HepG2 (cell line): ENCODE measurements around the gene STK32A. TPM values are rescaled to one million over a fixed set of nuclear protein-coding genes. Genes with fewer than 3 reads are reported as not detected.

Experiments
- ATAC-seq: fragments of 200-7000 bp; cut with Tn5 transposase; 3 replicates; pipeline ENCODE4 v1.9.1; 2020; ENCODE audit warnings: mild to moderate bottlenecking, moderate library complexity
- BruUV-seq: library from RNA; stranded (reverse); fragments of 400-500 nt; replicated peaks from 2 replicates; lab custom pipeline; 2021; lab: Mats Ljungman, UMichigan
- CTCF ChIA-PET: fragments of 300-600 bp; formaldehyde crosslinking; extraction: SDS; loops from one replicate; lab custom pipeline; 2021; ENCODE audit warnings: low total read pairs, inconsistent platforms, low intra/inter-chr PET ratio; lab: Yijun Ruan, JAX
- POLR2A ChIA-PET: fragments of 350-600 bp; sonication (Branson Sonifier 250); formaldehyde crosslinking; loops from one replicate; lab custom pipeline; 2020; ENCODE audit warnings: antibody characterized with exemption, inconsistent platforms; lab: Yijun Ruan, JAX
- DNase-seq: peaks from one replicate; pipeline ENCODE4 v3.0.0-alpha.2; 2015; ENCODE audit warnings: low spot score
- FAIRE-seq: peaks from 3 replicates; lab custom pipeline; 2011; peaks lifted over from hg19 to GRCh38; lab: Jason Lieb, UNC
- H2AFZ ChIP-seq: one replicate; pipeline ENCODE4 v1.6.1; 2011; ENCODE audit warnings: low read length, inconsistent platforms
- H3K27ac ChIP-seq: fragments of 300-600 bp; 3 replicates; pipeline ENCODE4 v1.8.0; 2011; ENCODE audit warnings: mixed run types, mild to moderate bottlenecking, mixed read lengths, low read length, inconsistent platforms; ENCODE audit not compliant: insufficient read depth; ENCODE audit errors: extremely low read length
- H3K27me3 ChIP-seq, 2 experiments: fragments of 200-600 bp in 1 of 2; 2 replicates in 1 of 2; 3 replicates in 1 of 2; pipeline versions ENCODE4 v1.6.0 to v1.8.0; 2011; ENCODE audit warnings: low read length in 2 of 2, mild to moderate bottlenecking in 2 of 2, moderate library complexity in 2 of 2, inconsistent platforms in 1 of 2; ENCODE audit not compliant: insufficient read depth in 2 of 2, control insufficient read depth in 1 of 2
- H3K36me3 ChIP-seq, 2 experiments: fragments of 200-600 bp in 1 of 2; replicated peaks in 1 of 2; 2 replicates in 1 of 2; 3 replicates in 1 of 2; pipeline versions ENCODE4 v1.5.1 to v1.8.0; 2011; ENCODE audit warnings: low read length in 2 of 2, inconsistent platforms in 1 of 2; ENCODE audit not compliant: insufficient read depth in 2 of 2, control insufficient read depth in 1 of 2
- H3K4me1 ChIP-seq: 2 replicates; pipeline ENCODE4 v1.5.1; 2012; ENCODE audit warnings: low read length, inconsistent platforms; ENCODE audit not compliant: insufficient read depth
- H3K4me2 ChIP-seq: 2 replicates; pipeline ENCODE4 v1.6.0; 2011; ENCODE audit warnings: low read depth, low read length, inconsistent platforms
- H3K4me3 ChIP-seq, 3 experiments: fragments of 200-600 bp in 1 of 3; sonication (generic), shearing (Covaris generic) in 1 of 3; replicated peaks in 1 of 3; 2 replicates each; pipeline ENCODE4 v1.5.1; 2011 to 2016; ENCODE audit warnings: low read length in 3 of 3, inconsistent platforms in 2 of 3, low read depth in 2 of 3, mild to moderate bottlenecking in 2 of 3, control low read depth in 1 of 3, mixed read lengths in 1 of 3; ENCODE audit not compliant: insufficient read depth in 1 of 3
- H3K79me2 ChIP-seq: one replicate; pipeline ENCODE4 v1.6.1; 2011; ENCODE audit warnings: low read length, inconsistent platforms; ENCODE audit not compliant: insufficient read depth
- H3K9ac ChIP-seq: 2 replicates; pipeline ENCODE4 v1.6.0; 2011; ENCODE audit warnings: mild to moderate bottlenecking, low read depth, low read length, inconsistent platforms; ENCODE audit not compliant: insufficient read depth
- H3K9me3 ChIP-seq: 2 replicates; pipeline ENCODE4 v1.5.1; 2012; ENCODE audit warnings: mild to moderate bottlenecking, low read length
- H4K20me1 ChIP-seq: 2 replicates; pipeline ENCODE4 v1.6.0; 2011; ENCODE audit warnings: inconsistent platforms, mild to moderate bottlenecking, low read length, moderate library complexity; ENCODE audit not compliant: insufficient read depth
- AFF4 ChIP-seq: sonication (generic); formaldehyde crosslinking; IDR thresholded peaks from 2 replicates; pipeline ENCODE4 v1.4.0; 2020; ENCODE audit warnings: missing genetic modification reagents
- FUBP1 ChIP-seq: sonication (generic); formaldehyde crosslinking; IDR thresholded peaks from 2 replicates; pipeline ENCODE4 v1.5.1; 2020; ENCODE audit warnings: missing genetic modification reagents, mild to moderate bottlenecking, borderline replicate concordance
- HNRNPLL ChIP-seq: fragments of 200-400 bp; formaldehyde crosslinking; IDR thresholded peaks from 2 replicates; pipeline ENCODE4 v1.6.1; 2017; ENCODE audit warnings: mild to moderate bottlenecking, low read depth, low read length; ENCODE audit not compliant: poor library complexity, severe bottlenecking
- MATR3 ChIP-seq: sonication (generic); formaldehyde crosslinking; IDR thresholded peaks from 2 replicates; pipeline ENCODE4 v1.4.0; 2020; ENCODE audit warnings: missing genetic modification reagents
- SMYD3 ChIP-seq: sonication (generic); formaldehyde crosslinking; IDR thresholded peaks from 2 replicates; pipeline ENCODE4 v1.8.1; 2023; ENCODE audit warnings: mild to moderate bottlenecking, missing genetic modification reagents
- SNAPC4 ChIP-seq: sonication (generic); formaldehyde crosslinking; IDR thresholded peaks from 2 replicates; pipeline ENCODE4 v1.4.0; 2020; ENCODE audit warnings: mild to moderate bottlenecking, missing genetic modification reagents
- ZBTB46 ChIP-seq: sonication (generic); formaldehyde crosslinking; IDR thresholded peaks from 2 replicates; pipeline ENCODE4 v1.4.0; 2020; ENCODE audit warnings: mild to moderate bottlenecking, missing genetic modification reagents, borderline replicate concordance
- ZNF329 ChIP-seq: sonication (generic); formaldehyde crosslinking; IDR thresholded peaks from 2 replicates; pipeline ENCODE4 v1.9.0; 2021; ENCODE audit warnings: low read depth, mild to moderate bottlenecking, missing genetic modification reagents
- ZNF569 ChIP-seq: sonication (generic); formaldehyde crosslinking; IDR thresholded peaks from 2 replicates; pipeline ENCODE4 v1.5.0; 2020; ENCODE audit warnings: mild to moderate bottlenecking, missing genetic modification reagents, moderate library complexity, borderline replicate concordance
- ZNF782 ChIP-seq: sonication (generic); formaldehyde crosslinking; IDR thresholded peaks from 2 replicates; pipeline ENCODE4 v1.4.0; 2020; ENCODE audit warnings: missing genetic modification reagents, mild to moderate bottlenecking, borderline replicate concordance
- WGBS: methylation state at CpG from one replicate; pipeline ENCODE4 v1.1.6; 2017; ENCODE audit warnings: low lambda C conversion rate; 5-methylcytosine and 5-hydroxymethylcytosine counted together
- in situ Hi-C: cut with HindIII; loops from 2 replicates; pipeline ENCODE4 v1.10.0; 2017; ENCODE audit warnings: low pct_unique_long_range_greater_than_20kb; ENCODE audit not compliant: extremely low pct_ligation_motif_present
- intact Hi-C: fragments of 100-400 bp; cut with micrococcal nuclease; formaldehyde crosslinking; loops from one replicate; pipeline ENCODE4 v1.10.0; 2022; ENCODE audit not compliant: unreplicated experiment
- polyA plus RNA-seq, 8 experiments: library from polyadenylated mRNA; depleted of rRNA in 3 of 8; stranded (reverse) in 7 of 8; unstranded in 1 of 8; fragments of >200 nt; fragmentation: Illumina TruSeq in 4 of 8; extraction: Trizol in 4 of 8; gene quantifications; 2 replicates each; pipeline versions ENCODE4 v1.2.1 to v1.2.3, GENCODE V29; 2011 to 2016; ENCODE audit warnings: low read depth in 4 of 8, missing spikeins in 1 of 8, mixed read lengths in 1 of 8; ENCODE audit not compliant: insufficient read depth in 1 of 8
- total RNA-seq, 5 experiments: library from RNA; depleted of rRNA; stranded (reverse); fragments of >200 nt; fragmentation: Illumina TruSeq; extraction: Trizol; gene quantifications; 2 replicates each; pipeline ENCODE4 v1.2.3, GENCODE V29; 2016; ENCODE audit warnings: low read depth in 1 of 5

Gene STK32A
- total and polyA plus RNA-seq, 2 of the 13 experiments (the other 11 are each of a cell fraction or from before 2014, with no cell fraction given) = not detected

GRCh38 chr5:147341345-147341744 lies 106.5 kb downstream of the STK32A start (continued):
- TF ChIP-seq AFF4 (CRISPR knock-in tag) = no peak

GRCh38 chr5:147344861-147345260 lies 110.0 kb downstream of the STK32A start:
- BruUV-seq = no TSS peak
- FAIRE-seq = no peak
- TF ChIP-seq ZNF569 (CRISPR knock-in tag) (no peak), FUBP1 (CRISPR knock-in tag) (no peak), MATR3 (CRISPR knock-in tag) (no peak), ZNF782 (no peak), ZBTB46 (CRISPR knock-in tag) (no peak), ZNF329 (no peak), SNAPC4 (CRISPR knock-in tag) (no peak), HNRNPLL (no peak), SMYD3 (CRISPR knock-in tag) (no peak)

More at GRCh38 chr5:147344861-147345260, 110.0 kb downstream of the STK32A start:
- in situ Hi-C loops (no loop called here), intact Hi-C loops (no loop called here)
- ChIA-PET CTCF (no interaction called here), POLR2A (no interaction called here)
- DNase-seq (no peak), ATAC-seq (no peak)
- Histone ChIP-seq H3K27ac (no peak overlapping the region), H3K79me2 (no peaks in the 10 kb centered on the region), H3K9ac (no peak overlapping the region), H3K9me3 (no peaks in the 10 kb centered on the region), H3K4me2 (no peak overlapping the region), H3K36me3 (no peaks in the 10 kb centered on the region), H3K4me1 (no peaks in the 10 kb centered on the region), H4K20me1 (no peaks in the 10 kb centered on the region), H3K4me3 (no peak overlapping the region), H2AFZ (no peak overlapping the region), H3K27me3 (no peaks in the 10 kb centered on the region)
- WGBS = 0% methylated on average over 1 of the region's 1 CpG
